Stimulated activated CD4-positive, alpha-beta T cell treated with anti-CD3 and anti-CD28 coated beads, Interleukin-4, amount 100 ng/mL, for 24 hours (primary cell): Measurements from ENCODE around the gene PIGX.
"Not testable (repeated sequence)": the region's sequence is repeated elsewhere in the genome, so short reads cannot be mapped to it uniquely, and the experiment has no call there.

Experiments used
- DNase-seq: peaks from one replicate; pipeline ENCODE4 v3.0.0-alpha.2; 2020

PIGX gene

GRCh38 chr3:196706731-196707130 lies 5.4 kb upstream of the PIGX start:
- DNase-seq, result no peak

- DNase-seq, result no peak
Observed at GRCh38 chr3:196707566-196707965, 4.6 kb upstream of the PIGX start.

- no peak for DNase-seq
Observed at GRCh38 chr3:196708467-196708866, 3.7 kb upstream of the PIGX start.

GRCh38 chr3:196712514-196713413 lies 587 bp downstream of the PIGX start:
- DNase-seq, result peak; percentile 70

GRCh38 chr3:196717162-196717561 lies 5.0 kb downstream of the PIGX start:
- not testable (repeated sequence) for DNase-seq

GRCh38 chr3:196721097-196721496 lies 8.9 kb downstream of the PIGX start:
- no peak for DNase-seq

- peak; percentile 24 for DNase-seq
Observed at GRCh38 chr3:196726788-196727675, 14.9 kb downstream of the PIGX start.

- no peak for DNase-seq
Observed at GRCh38 chr3:196735751-196736150, 23.6 kb downstream of the PIGX start.

- DNase-seq, result no peak
Observed at GRCh38 chr3:196736670-196737374, 24.6 kb downstream of the PIGX start.

GRCh38 chr3:196737655-196738054 lies 25.5 kb downstream of the PIGX start:
- no peak for DNase-seq

GRCh38 chr3:196739671-196740480 lies 27.7 kb downstream of the PIGX start, which contains the start of gene PAK2:
PAK2 (plus strand) TSS chr3:196739857; CDS start chr3:196782647, 42,790 bp downstream.
- DNase-seq, result peak; percentile 90

GRCh38 chr3:196740481-196741248 lies 28.5 kb downstream of the PIGX start:
- peak; percentile 54 for DNase-seq

- DNase-seq, result no peak
Observed at GRCh38 chr3:196741249-196741889, 29.2 kb downstream of the PIGX start.

GRCh38 chr3:196743569-196743968 lies 31.4 kb downstream of the PIGX start:
- not testable (repeated sequence) for DNase-seq

GRCh38 chr3:196749125-196749524 lies 36.9 kb downstream of the PIGX start:
- DNase-seq, result no peak

- no peak for DNase-seq
Observed at GRCh38 chr3:196753201-196753600, 41.0 kb downstream of the PIGX start.

- no peak for DNase-seq
Observed at GRCh38 chr3:196754091-196754981, 42.2 kb downstream of the PIGX start.

GRCh38 chr3:196756732-196757131 lies 44.6 kb downstream of the PIGX start:
- no peak for DNase-seq

GRCh38 chr3:196757876-196758739 lies 45.9 kb downstream of the PIGX start:
- no peak for DNase-seq
